Thoracic aorta endothelial cell (primary cell): ENCODE results near the gene RNASE3. TPM values are rescaled to one million over a fixed set of nuclear protein-coding genes. Genes with fewer than 3 reads are reported as not detected.

Source experiments
- total RNA-seq: library from RNA; depleted of rRNA; stranded (reverse); fragments of >200 nt; gene quantifications from 2 replicates; pipeline ENCODE4 v1.2.3, GENCODE V29; 2012

Gene RNASE3
- not detected in 2 replicates for total RNA-seq

DNA sequence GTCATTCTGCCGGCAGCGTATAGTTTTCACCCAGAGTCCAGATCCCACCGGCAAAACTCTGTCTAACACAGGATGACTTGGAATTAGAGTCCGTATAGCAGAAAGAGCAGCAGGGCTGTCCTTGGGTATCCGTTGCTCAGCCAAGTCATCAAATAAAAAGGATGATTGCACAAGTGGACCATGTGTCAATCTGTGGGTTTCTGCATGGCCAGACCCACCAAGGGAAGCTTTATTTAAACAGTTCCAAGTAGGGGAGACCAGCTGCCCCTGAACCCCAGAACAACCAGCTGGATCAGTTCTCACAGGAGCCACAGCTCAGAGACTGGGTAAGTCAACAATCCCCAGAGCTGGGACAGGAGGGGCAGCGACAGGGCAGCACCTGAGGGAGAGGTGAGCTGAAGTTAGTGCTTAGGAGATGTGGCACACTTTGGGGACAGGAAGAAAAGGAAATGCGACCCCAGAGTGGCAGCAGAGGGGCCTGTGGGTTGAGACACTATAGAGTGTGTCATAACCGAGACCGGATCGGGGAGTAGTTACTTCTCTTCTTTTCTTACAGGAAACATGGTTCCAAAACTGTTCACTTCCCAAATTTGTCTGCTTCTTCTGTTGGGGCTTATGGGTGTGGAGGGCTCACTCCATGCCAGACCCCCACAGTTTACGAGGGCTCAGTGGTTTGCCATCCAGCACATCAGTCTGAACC is at the start of gene RNASE3:
Gene RNASE3 (plus strand): TSS at position 260 of the 700 bp plus-strand sequence. CDS start 302 bp downstream, at position 562.

Other genes with a start within 250 kb of the RNASE3 start
- gene OR6S1, start 249.7 kb upstream of the RNASE3 start, total RNA-seq = not detected in 2 replicates
- 7.4 and 7.5 TPM in 2 replicates for gene RNASE4, start 206.8 kb upstream of the RNASE3 start, total RNA-seq
- gene ANG, start 202.6 kb upstream of the RNASE3 start, total RNA-seq = 4.3 and 4.7 TPM in 2 replicates
- gene EDDM3A, start 145.5 kb upstream of the RNASE3 start, total RNA-seq = not detected in 2 replicates
- gene EDDM3B, start 123.0 kb upstream of the RNASE3 start, total RNA-seq = not detected in 2 replicates
- gene RNASE6, start 110.1 kb upstream of the RNASE3 start, total RNA-seq = 0.13 TPM in 1 of 2 replicates, not detected in the other
- gene RNASE1, start 88.5 kb upstream of the RNASE3 start, total RNA-seq = 38.3 and 105 TPM in 2 replicates
- gene RNASE2, start 64.1 kb downstream of the RNASE3 start, total RNA-seq = not detected in 2 replicates
- 38.3 and 50.9 TPM in 2 replicates for gene METTL17, start 98.6 kb downstream of the RNASE3 start, total RNA-seq
- not detected in 2 replicates for gene SLC39A2, start 107.9 kb downstream of the RNASE3 start, total RNA-seq
- gene NDRG2, start 133.7 kb downstream of the RNASE3 start, total RNA-seq = 0.22 TPM in 1 of 2 replicates, not detected in the other
- gene TPPP2, start 138.8 kb downstream of the RNASE3 start, total RNA-seq = not detected in 2 replicates
- not detected in 2 replicates for gene RNASE13, start 143.4 kb downstream of the RNASE3 start, total RNA-seq
- not detected in 2 replicates for gene RNASE7, start 151.0 kb downstream of the RNASE3 start, total RNA-seq
- not detected in 2 replicates for gene RNASE8, start 166.4 kb downstream of the RNASE3 start, total RNA-seq
- gene ARHGEF40, start 178.9 kb downstream of the RNASE3 start, total RNA-seq = 2.7 and 3.9 TPM in 2 replicates
- 5.2 and 7.2 TPM in 2 replicates for gene ZNF219, start 207.3 kb downstream of the RNASE3 start, total RNA-seq
- not detected in 2 replicates for gene TMEM253, start 209.7 kb downstream of the RNASE3 start, total RNA-seq